ENCODE results near the gene CDH4.

DNA sequence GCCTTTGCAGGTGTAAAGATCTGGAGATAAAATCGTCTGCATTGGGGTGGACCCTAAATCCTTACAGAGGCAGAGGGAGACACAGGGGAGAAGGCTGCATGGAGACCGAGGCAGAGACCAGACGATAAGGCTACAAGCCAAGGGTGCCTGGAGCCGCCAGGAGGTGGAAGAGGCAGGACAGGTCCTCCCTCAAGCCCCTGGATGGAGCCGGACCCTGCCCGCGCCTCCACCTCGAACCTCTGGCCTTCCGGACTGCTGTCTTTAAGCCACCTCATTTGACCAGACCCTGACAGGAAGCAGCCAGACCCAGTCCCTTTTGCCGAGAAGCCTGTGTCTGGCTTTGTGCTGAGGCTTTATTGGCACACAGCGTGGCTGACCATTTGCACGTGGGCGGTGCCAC lies 629.8 kb downstream of the CDH4 start:
- TF ChIP-seq YY1 (IDR thresholded peaks at IDR 0.05; ENCODE audit: low read depth) (no peak), FOXM1 (IDR thresholded peaks at IDR 0.05; ENCODE audit: borderline replicate concordance, low read depth) (no peak), RAD21 (IDR thresholded peaks at IDR 0.05; ENCODE audit: low read depth) (no peak), NFIC (IDR thresholded peaks at IDR 0.05) (no peak), TEAD4 (IDR thresholded peaks at IDR 0.05) (no peak)
- TF ChIP-seq, protein P1, sequence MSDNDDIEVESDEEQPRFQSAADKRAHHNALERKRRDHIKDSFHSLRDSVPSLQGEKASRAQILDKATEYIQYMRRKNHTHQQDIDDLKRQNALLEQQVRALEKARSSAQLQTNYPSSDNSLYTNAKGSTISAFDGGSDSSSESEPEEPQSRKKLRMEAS (IDR thresholded peaks at IDR 0.05) = no peak
- TF ChIP-seq, protein P2, sequence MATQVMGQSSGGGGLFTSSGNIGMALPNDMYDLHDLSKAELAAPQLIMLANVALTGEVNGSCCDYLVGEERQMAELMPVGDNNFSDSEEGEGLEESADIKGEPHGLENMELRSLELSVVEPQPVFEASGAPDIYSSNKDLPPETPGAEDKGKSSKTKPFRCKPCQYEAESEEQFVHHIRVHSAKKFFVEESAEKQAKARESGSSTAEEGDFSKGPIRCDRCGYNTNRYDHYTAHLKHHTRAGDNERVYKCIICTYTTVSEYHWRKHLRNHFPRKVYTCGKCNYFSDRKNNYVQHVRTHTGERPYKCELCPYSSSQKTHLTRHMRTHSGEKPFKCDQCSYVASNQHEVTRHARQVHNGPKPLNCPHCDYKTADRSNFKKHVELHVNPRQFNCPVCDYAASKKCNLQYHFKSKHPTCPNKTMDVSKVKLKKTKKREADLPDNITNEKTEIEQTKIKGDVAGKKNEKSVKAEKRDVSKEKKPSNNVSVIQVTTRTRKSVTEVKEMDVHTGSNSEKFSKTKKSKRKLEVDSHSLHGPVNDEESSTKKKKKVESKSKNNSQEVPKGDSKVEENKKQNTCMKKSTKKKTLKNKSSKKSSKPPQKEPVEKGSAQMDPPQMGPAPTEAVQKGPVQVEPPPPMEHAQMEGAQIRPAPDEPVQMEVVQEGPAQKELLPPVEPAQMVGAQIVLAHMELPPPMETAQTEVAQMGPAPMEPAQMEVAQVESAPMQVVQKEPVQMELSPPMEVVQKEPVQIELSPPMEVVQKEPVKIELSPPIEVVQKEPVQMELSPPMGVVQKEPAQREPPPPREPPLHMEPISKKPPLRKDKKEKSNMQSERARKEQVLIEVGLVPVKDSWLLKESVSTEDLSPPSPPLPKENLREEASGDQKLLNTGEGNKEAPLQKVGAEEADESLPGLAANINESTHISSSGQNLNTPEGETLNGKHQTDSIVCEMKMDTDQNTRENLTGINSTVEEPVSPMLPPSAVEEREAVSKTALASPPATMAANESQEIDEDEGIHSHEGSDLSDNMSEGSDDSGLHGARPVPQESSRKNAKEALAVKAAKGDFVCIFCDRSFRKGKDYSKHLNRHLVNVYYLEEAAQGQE (IDR thresholded peaks at IDR 0.05; ENCODE audit: low read depth) = no peak

Measured in Ishikawa (cell line).